ENCODE measurements around the gene PACRG.
A peak's percentile ranks its signal among the peaks of the same experiment; 100 is the strongest.

The PACRG gene

GRCh38 chr6:163206196-163206595, 478.4 kb downstream of the PACRG start:
- H3K4me1 Mint-ChIP-seq = no peaks in the 10 kb centered on the region
- no peak overlapping the region for H3K27ac Mint-ChIP-seq
- H3K36me3 Mint-ChIP-seq = no peaks in the 10 kb centered on the region
- DNase-seq (ENCODE audit: low spot score in 2 of 2) = no peak
- peaks cover 3% of the 10 kb centered on the region for H3K9me3 Mint-ChIP-seq
- no peak overlapping the region for H3K4me3 Mint-ChIP-seq
- ATAC-seq = no peak

GRCh38 chr6:163207431-163208383, 479.9 kb downstream of the PACRG start:
- no peak overlapping the region for H3K4me3 Mint-ChIP-seq
- DNase-seq (ENCODE audit: low spot score in 2 of 2) = no peak
- H3K27ac Mint-ChIP-seq = no peak overlapping the region
- ATAC-seq = no peak
- H3K9me3 Mint-ChIP-seq = peaks cover 10% of the 10 kb centered on the region
- no peaks in the 10 kb centered on the region for H3K4me1 Mint-ChIP-seq
- no peaks in the 10 kb centered on the region for H3K36me3 Mint-ChIP-seq

- Mint-ChIP-seq H3K9me3 (peaks cover 10% of the 10 kb centered on the region), H3K4me1 (no peaks in the 10 kb centered on the region), H3K36me3 (no peaks in the 10 kb centered on the region), H3K27ac (no peak overlapping the region), H3K4me3 (no peak overlapping the region)
- ATAC-seq (no peak), DNase-seq (ENCODE audit: low spot score in 2 of 2) (no peak)
These were observed 481.2 kb downstream of the PACRG start for GRCh38 chr6:163209005-163209404.

GRCh38 chr6:163212123-163212522, 484.3 kb downstream of the PACRG start:
- peaks cover 8% of the 10 kb centered on the region for H3K9me3 Mint-ChIP-seq

GRCh38 chr6:163214259-163214658, 486.5 kb downstream of the PACRG start:
- Mint-ChIP-seq H3K4me3 (no peak overlapping the region), H3K4me1 (no peaks in the 10 kb centered on the region), H3K9me3 (peaks cover 8% of the 10 kb centered on the region), H3K36me3 (no peaks in the 10 kb centered on the region), H3K27ac (no peak overlapping the region)
- no peak for ATAC-seq
- DNase-seq (ENCODE audit: low spot score in 2 of 2) = no peak

More at GRCh38 chr6:163212123-163212522, 484.3 kb downstream of the PACRG start:
- Mint-ChIP-seq H3K4me1 (no peaks in the 10 kb centered on the region), H3K4me3 (no peak overlapping the region), H3K27ac (no peak overlapping the region), H3K36me3 (no peaks in the 10 kb centered on the region)
- ATAC-seq (no peak), DNase-seq (ENCODE audit: low spot score in 2 of 2) (no peak)

GRCh38 chr6:163218361-163218894, 490.7 kb downstream of the PACRG start:
- H3K36me3 Mint-ChIP-seq = no peaks in the 10 kb centered on the region
- ATAC-seq = no peak

GRCh38 chr6:163226181-163226835, 498.5 kb downstream of the PACRG start:
- DNase-seq (ENCODE audit: low spot score in 2 of 2) = no peak
- H3K9me3 Mint-ChIP-seq = no peaks in the 10 kb centered on the region
- H3K4me1 Mint-ChIP-seq = no peaks in the 10 kb centered on the region
- no peak overlapping the region for H3K4me3 Mint-ChIP-seq
- ATAC-seq = no peak
- no peaks in the 10 kb centered on the region for H3K36me3 Mint-ChIP-seq
- H3K27ac Mint-ChIP-seq = no peak overlapping the region

More at GRCh38 chr6:163218361-163218894, 490.7 kb downstream of the PACRG start:
- Mint-ChIP-seq H3K9me3 (no peaks in the 10 kb centered on the region), H3K4me3 (no peak overlapping the region), H3K27ac (no peak overlapping the region), H3K4me1 (no peaks in the 10 kb centered on the region)
- DNase-seq (ENCODE audit: low spot score in 2 of 2) = no peak

- ATAC-seq = no peak
- Mint-ChIP-seq H3K4me1 (no peaks in the 10 kb centered on the region), H3K36me3 (no peaks in the 10 kb centered on the region), H3K9me3 (no peaks in the 10 kb centered on the region), H3K4me3 (no peak overlapping the region), H3K27ac (no peak overlapping the region)
- no peak for DNase-seq (ENCODE audit: low spot score in 2 of 2)
These were observed 499.2 kb downstream of the PACRG start for GRCh38 chr6:163226836-163227485.

GRCh38 chr6:163228041-163228440, 500.3 kb downstream of the PACRG start:
- Mint-ChIP-seq H3K4me1 (no peaks in the 10 kb centered on the region), H3K27ac (no peak overlapping the region), H3K9me3 (no peaks in the 10 kb centered on the region), H3K4me3 (no peak overlapping the region), H3K36me3 (no peaks in the 10 kb centered on the region)
- DNase-seq (ENCODE audit: low spot score in 2 of 2) = no peak
- ATAC-seq = no peak

- H3K4me3 Mint-ChIP-seq = no peak overlapping the region
- no peak overlapping the region for H3K27ac Mint-ChIP-seq
- H3K9me3 Mint-ChIP-seq = no peaks in the 10 kb centered on the region
- no peaks in the 10 kb centered on the region for H3K4me1 Mint-ChIP-seq
- ATAC-seq (no peak), DNase-seq (ENCODE audit: low spot score in 2 of 2) (no peak)
- no peaks in the 10 kb centered on the region for H3K36me3 Mint-ChIP-seq
These were observed 501.3 kb downstream of the PACRG start for GRCh38 chr6:163229050-163229449.

- DNase-seq (ENCODE audit: low spot score in 2 of 2) = no peak
- H3K9me3 Mint-ChIP-seq = no peaks in the 10 kb centered on the region
- ATAC-seq = no peak
- no peaks in the 10 kb centered on the region for H3K4me1 Mint-ChIP-seq
- no peak overlapping the region for H3K27ac Mint-ChIP-seq
- no peak overlapping the region for H3K4me3 Mint-ChIP-seq
- H3K36me3 Mint-ChIP-seq = no peaks in the 10 kb centered on the region
These were observed 503.1 kb downstream of the PACRG start for GRCh38 chr6:163230901-163231300.

GRCh38 chr6:163231356-163232014, 503.7 kb downstream of the PACRG start:
- H3K36me3 Mint-ChIP-seq = no peaks in the 10 kb centered on the region
- peak; percentile 6 for ATAC-seq
- no peaks in the 10 kb centered on the region for H3K4me1 Mint-ChIP-seq
- no peak for DNase-seq (ENCODE audit: low spot score in 2 of 2)
- H3K4me3 Mint-ChIP-seq = no peak overlapping the region
- H3K9me3 Mint-ChIP-seq = no peaks in the 10 kb centered on the region
- no peak overlapping the region for H3K27ac Mint-ChIP-seq

GRCh38 chr6:163232015-163232523, 504.3 kb downstream of the PACRG start:
- no peak for DNase-seq (ENCODE audit: low spot score in 2 of 2)
- no peaks in the 10 kb centered on the region for H3K4me1 Mint-ChIP-seq
- peak; percentile 31 for ATAC-seq
- H3K4me3 Mint-ChIP-seq = no peak overlapping the region
- H3K36me3 Mint-ChIP-seq = no peaks in the 10 kb centered on the region
- no peak overlapping the region for H3K27ac Mint-ChIP-seq
- H3K9me3 Mint-ChIP-seq = no peaks in the 10 kb centered on the region

GRCh38 chr6:163232649-163233048, 504.9 kb downstream of the PACRG start:
- Mint-ChIP-seq H3K4me3 (no peak overlapping the region), H3K4me1 (no peaks in the 10 kb centered on the region), H3K9me3 (no peaks in the 10 kb centered on the region), H3K27ac (no peak overlapping the region), H3K36me3 (no peaks in the 10 kb centered on the region)
- peak; percentile 26 for ATAC-seq
- no peak for DNase-seq (ENCODE audit: low spot score in 2 of 2)

- DNase-seq (ENCODE audit: low spot score in 2 of 2) (no peak), ATAC-seq (no peak)
- Mint-ChIP-seq H3K4me3 (no peak overlapping the region), H3K36me3 (no peaks in the 10 kb centered on the region), H3K9me3 (no peaks in the 10 kb centered on the region), H3K27ac (no peak overlapping the region), H3K4me1 (no peaks in the 10 kb centered on the region)
These were observed 509.3 kb downstream of the PACRG start for GRCh38 chr6:163237110-163237509.
